ENCODE results near the gene ANKRD65.

DNA sequence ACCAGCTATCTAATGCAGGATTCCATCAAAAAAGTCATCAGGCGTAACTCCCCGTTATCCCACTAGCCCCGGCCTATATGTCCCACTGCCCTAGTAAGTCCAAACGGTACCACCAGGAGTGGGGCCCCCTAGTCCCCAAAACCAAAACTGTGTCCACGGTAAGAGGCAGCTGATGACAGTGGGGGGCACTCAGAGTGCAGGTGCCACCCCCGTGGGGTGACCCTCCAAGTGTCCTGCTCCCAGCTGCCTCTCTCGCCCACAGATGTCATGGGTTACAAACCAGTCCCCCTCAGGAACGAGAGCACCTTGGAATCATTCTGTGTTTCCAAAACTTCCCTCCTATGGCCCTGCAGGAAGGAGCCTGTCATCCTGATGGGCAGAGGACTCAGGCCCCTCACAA, 35.1 kb downstream of the ANKRD65 start:
- TF ChIP-seq, protein P1, sequence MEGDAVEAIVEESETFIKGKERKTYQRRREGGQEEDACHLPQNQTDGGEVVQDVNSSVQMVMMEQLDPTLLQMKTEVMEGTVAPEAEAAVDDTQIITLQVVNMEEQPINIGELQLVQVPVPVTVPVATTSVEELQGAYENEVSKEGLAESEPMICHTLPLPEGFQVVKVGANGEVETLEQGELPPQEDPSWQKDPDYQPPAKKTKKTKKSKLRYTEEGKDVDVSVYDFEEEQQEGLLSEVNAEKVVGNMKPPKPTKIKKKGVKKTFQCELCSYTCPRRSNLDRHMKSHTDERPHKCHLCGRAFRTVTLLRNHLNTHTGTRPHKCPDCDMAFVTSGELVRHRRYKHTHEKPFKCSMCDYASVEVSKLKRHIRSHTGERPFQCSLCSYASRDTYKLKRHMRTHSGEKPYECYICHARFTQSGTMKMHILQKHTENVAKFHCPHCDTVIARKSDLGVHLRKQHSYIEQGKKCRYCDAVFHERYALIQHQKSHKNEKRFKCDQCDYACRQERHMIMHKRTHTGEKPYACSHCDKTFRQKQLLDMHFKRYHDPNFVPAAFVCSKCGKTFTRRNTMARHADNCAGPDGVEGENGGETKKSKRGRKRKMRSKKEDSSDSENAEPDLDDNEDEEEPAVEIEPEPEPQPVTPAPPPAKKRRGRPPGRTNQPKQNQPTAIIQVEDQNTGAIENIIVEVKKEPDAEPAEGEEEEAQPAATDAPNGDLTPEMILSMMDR (optimal IDR thresholded peaks at IDR 0.05 in 1 of 3, IDR thresholded peaks at IDR 0.05 in 1 of 3, conservative IDR thresholded peaks at IDR 0.05 in 1 of 3; ENCODE audit: extremely low read depth in 1 of 3, insufficient read depth in 2 of 3, low read length in 3 of 3), result no peak
- TF ChIP-seq EZH2 (IDR thresholded peaks at IDR 0.05; ENCODE audit: low read length), result no peak
